ENCODE measurements around the gene HNRNPUL2. TPM values are rescaled to one million over a fixed set of nuclear protein-coding genes. Genes with fewer than 3 reads are reported as not detected.
A peak's percentile ranks its signal among the peaks of the same experiment; 100 is the strongest.
"Not testable (repeated sequence)": the region's sequence is repeated elsewhere in the genome, so short reads cannot be mapped to it uniquely, and the experiment has no call there.

The HNRNPUL2 gene
- total RNA-seq, 2 donors from 2014 or later = 48.1 to 49.8 TPM

- H3K9me3 ChIP-seq (ENCODE audit: control insufficient read depth, low read length) = no peaks in the 10 kb centered on the region
- WGBS, 2 experiments (ENCODE audit: insufficient coverage in 1 of 2, insufficient read length in 1 of 2) = 73 to 77% methylated on average over 6 to 7 of the region's 7 CpGs
- peaks cover 30% of the 10 kb centered on the region for H3K36me3 Mint-ChIP-seq (ENCODE audit: low read depth)
Observed at GRCh38 chr11:62705413-62705812, 21.8 kb downstream of the HNRNPUL2 start.

GRCh38 chr11:62703921-62704320 lies 23.3 kb downstream of the HNRNPUL2 start:
- DNase-seq; H3K9me3 ChIP-seq (ENCODE audit: control insufficient read depth, low read length); H3K27me3 Mint-ChIP-seq (ENCODE audit: insufficient read depth); H3K9ac ChIP-seq (ENCODE audit: extremely low read depth, low read length, poor library complexity, severe bottlenecking); H3K27me3 ChIP-seq (ENCODE audit: control insufficient read depth, insufficient read depth, low read length, poor library complexity, severe bottlenecking); H3K27ac ChIP-seq (ENCODE audit: low read depth, low read length); H3K4me3 Mint-ChIP-seq; H3K9me3 Mint-ChIP-seq; H3K27ac Mint-ChIP-seq; H3K4me3 ChIP-seq (ENCODE audit: low read length): not testable (repeated sequence)
- peaks cover 28% of the 10 kb centered on the region for H3K4me1 Mint-ChIP-seq
- 91 to 94% methylated on average over 4 of the region's 4 CpGs for WGBS, 2 experiments (ENCODE audit: insufficient coverage in 1 of 2, insufficient read length in 1 of 2)
- peaks cover 35% of the 10 kb centered on the region for H3K36me3 Mint-ChIP-seq (ENCODE audit: low read depth)
- H3K4me1 ChIP-seq (ENCODE audit: control insufficient read depth, insufficient read depth, low read length) = peaks cover 21% of the 10 kb centered on the region
- peaks cover 53% of the 10 kb centered on the region for H3K36me3 ChIP-seq (ENCODE audit: control insufficient read depth, insufficient read depth, low read length)

More at GRCh38 chr11:62705413-62705812, 21.8 kb downstream of the HNRNPUL2 start:
- H3K4me1 Mint-ChIP-seq = peaks cover 40% of the 10 kb centered on the region
- DNase-seq = peak; percentile 61
- H3K36me3 ChIP-seq (ENCODE audit: control insufficient read depth, insufficient read depth, low read length) = peaks cover 50% of the 10 kb centered on the region
- H3K27me3 Mint-ChIP-seq (ENCODE audit: insufficient read depth) = no peaks in the 10 kb centered on the region
- H3K4me3 ChIP-seq (ENCODE audit: low read length) = peak overlapping the region; percentile 97
- TF ChIP-seq CTCF (conservative IDR thresholded peaks at IDR 0.05) = peak; percentile 22
- no peaks in the 10 kb centered on the region for H3K27me3 ChIP-seq (ENCODE audit: control insufficient read depth, insufficient read depth, low read length, poor library complexity, severe bottlenecking)
- H3K9ac ChIP-seq (ENCODE audit: extremely low read depth, low read length, poor library complexity, severe bottlenecking) = peak overlapping the region; percentile 96
- peak overlapping the region; percentile 87 for H3K27ac ChIP-seq (ENCODE audit: low read depth, low read length)
- H3K4me3 Mint-ChIP-seq = peak overlapping the region; percentile 83
- H3K4me1 ChIP-seq (ENCODE audit: control insufficient read depth, insufficient read depth, low read length) = peaks cover 27% of the 10 kb centered on the region
- H3K27ac Mint-ChIP-seq = peak overlapping the region; percentile 95
- no peaks in the 10 kb centered on the region for H3K9me3 Mint-ChIP-seq

- Histone ChIP-seq H3K9me3 (ENCODE audit: control insufficient read depth, low read length) (no peaks in the 10 kb centered on the region), H3K9ac (ENCODE audit: extremely low read depth, low read length, poor library complexity, severe bottlenecking) (no peak overlapping the region), H3K4me1 (ENCODE audit: control insufficient read depth, insufficient read depth, low read length) (peaks cover 13% of the 10 kb centered on the region), H3K27ac (ENCODE audit: low read depth, low read length) (no peak overlapping the region), H3K36me3 (ENCODE audit: control insufficient read depth, insufficient read depth, low read length) (peaks cover 51% of the 10 kb centered on the region), H3K27me3 (ENCODE audit: control insufficient read depth, insufficient read depth, low read length, poor library complexity, severe bottlenecking) (no peaks in the 10 kb centered on the region), H3K4me3 (ENCODE audit: low read length) (no peak overlapping the region)
- 84 to 96% methylated on average over 5 to 11 of the region's 11 CpGs for WGBS, 2 experiments (ENCODE audit: insufficient coverage in 1 of 2, insufficient read length in 1 of 2)
- DNase-seq = no peak
- no peak overlapping the region for H3K4me3 Mint-ChIP-seq
- H3K9me3 Mint-ChIP-seq = no peaks in the 10 kb centered on the region
- H3K4me1 Mint-ChIP-seq = peaks cover 15% of the 10 kb centered on the region
- TF ChIP-seq CTCF (conservative IDR thresholded peaks at IDR 0.05) = no peak
- H3K27me3 Mint-ChIP-seq (ENCODE audit: insufficient read depth) = no peaks in the 10 kb centered on the region
- no peak overlapping the region for H3K27ac Mint-ChIP-seq
- H3K36me3 Mint-ChIP-seq (ENCODE audit: low read depth) = peaks cover 44% of the 10 kb centered on the region
Observed at GRCh38 chr11:62702246-62702645, 25.0 kb downstream of the HNRNPUL2 start.
